DOHH2 (cell line): ENCODE measurements around the gene LBP.

Source experiments
- CTCF ChIP-seq: fragments of 200-600 bp; sonication (generic); IDR thresholded peaks from one replicate; pipeline ENCODE4 v1.5.1; 2014; ENCODE audit warnings: antibody characterized with exemption, mild to moderate bottlenecking, low read depth, low read length; ENCODE audit not compliant: poor library complexity, severe bottlenecking
- EZH2phosphoT487 ChIP-seq: fragments of 200-600 bp; sonication (generic); IDR thresholded peaks from 2 replicates; pipeline ENCODE4 v1.6.1; 2017; ENCODE audit warnings: borderline replicate concordance, mild to moderate bottlenecking, antibody characterized with exemption, low read length, moderate library complexity, mixed read lengths

- TF ChIP-seq CTCF (no peak), EZH2phosphoT487 (no peak)
These were observed 68.6 kb downstream of the LBP start for GRCh38 chr20:38414769-38415450.
